Right lobe of liver (tissue), 6 donors: Measurements from ENCODE around the gene APBA3. TPM values are rescaled to one million over a fixed set of nuclear protein-coding genes. Genes with fewer than 3 reads are reported as not detected.

Source experiments
- ATAC-seq, 4 donors: fragments of 200-7000 bp; cut with Tn5 transposase; one replicate each; pipeline ENCODE4 v1.9.1; 2020; ENCODE audit warnings: mild to moderate bottlenecking in 4 of 4, moderate library complexity in 4 of 4
- DNase-seq, 3 donors: peaks; one replicate each; pipeline ENCODE4 v3.0.0-alpha.2; 2020
- H3K27ac ChIP-seq, 3 donors: fragments of 200-600 bp; one replicate each; pipeline ENCODE4 v1.8.0; 2022
- H3K27me3 ChIP-seq, 2 donors: fragments of 200-600 bp; one replicate each; pipeline ENCODE4 v1.8.0; 2022
- H3K36me3 ChIP-seq, 4 donors: fragments of 200-600 bp; sonication (generic) in 1 of 4; one replicate each; pipeline versions ENCODE4 v1.5.1 to v1.8.0; 2017 to 2022; ENCODE audit warnings: control low read depth in 1 of 4
- H3K4me1 ChIP-seq, 4 donors: fragments of 200-600 bp; sonication (generic) in 1 of 4; one replicate each; pipeline versions ENCODE4 v1.5.1 to v1.8.0; 2017 to 2022; ENCODE audit warnings: control low read depth in 1 of 4
- H3K4me3 ChIP-seq, 3 donors: fragments of 200-600 bp; one replicate each; pipeline ENCODE4 v1.8.0; 2022
- H3K9me3 ChIP-seq, 4 donors: fragments of 200-600 bp; sonication (generic) in 1 of 4; one replicate each; pipeline versions ENCODE4 v1.5.1 to v1.8.0; 2017 to 2022; ENCODE audit warnings: control low read depth in 1 of 4
- POLR2A ChIP-seq: fragments of 450-650 bp; IDR thresholded peaks from one replicate; pipeline ENCODE4 v1.6.1; 2017; ENCODE audit warnings: antibody characterized with exemption, mild to moderate bottlenecking
- WGBS: methylation state at CpG from one replicate; pipeline ENCODE4 v1.1.6; 2018; ENCODE audit warnings: low coverage, low lambda C conversion rate; ENCODE audit not compliant: insufficient coverage; ENCODE audit errors: missing lambda C conversion rate; 5-methylcytosine and 5-hydroxymethylcytosine counted together
- intact Hi-C, 2 donors: fragments of 100-400 bp; cut with DNase I; formaldehyde crosslinking; loops; one replicate each; pipeline versions ENCODE4 v1.11.2 to v1.14.1; 2022
- total RNA-seq, 6 experiments: library from RNA; depleted of rRNA in 2 of 6; stranded (reverse); fragments of >200 nt in 2 of 6; fragmentation: NEBNext Ultra II Directional in 3 of 6; extraction: Animal tissue kit (Norgen Biotek cat#: 25700) in 3 of 6; gene quantifications; one replicate each; pipeline versions ENCODE4 v1.1.0 to v1.2.4, GENCODE V29; 2016 to 2023
- TF ChIP-seq, protein P1 (sequence below), 4 donors: fragments of 200-600 bp in 3 of 4; fragments of 450-650 bp in 1 of 4; IDR thresholded peaks; one replicate each; pipeline versions ENCODE4 v1.5.1 to v1.8.0; 2016 to 2022; ENCODE audit warnings: antibody characterized with exemption in 4 of 4, mild to moderate bottlenecking in 2 of 4
- donor health status: DM: no; HTN: yes; CAD: no.
- donor health status: DM: no; HTN: no; CAD: no.
- donor health status: DM: no; HTN: no; CAD: no.
- donor health status: DM: no; HTN: yes; CAD: no.
- donor health status: DM: no; HTN: yes; CAD: no.

The APBA3 gene
- total RNA-seq, 6 experiments from 2014 or later: 10.1 to 24.1 (median 12.6) TPM

DNA sequence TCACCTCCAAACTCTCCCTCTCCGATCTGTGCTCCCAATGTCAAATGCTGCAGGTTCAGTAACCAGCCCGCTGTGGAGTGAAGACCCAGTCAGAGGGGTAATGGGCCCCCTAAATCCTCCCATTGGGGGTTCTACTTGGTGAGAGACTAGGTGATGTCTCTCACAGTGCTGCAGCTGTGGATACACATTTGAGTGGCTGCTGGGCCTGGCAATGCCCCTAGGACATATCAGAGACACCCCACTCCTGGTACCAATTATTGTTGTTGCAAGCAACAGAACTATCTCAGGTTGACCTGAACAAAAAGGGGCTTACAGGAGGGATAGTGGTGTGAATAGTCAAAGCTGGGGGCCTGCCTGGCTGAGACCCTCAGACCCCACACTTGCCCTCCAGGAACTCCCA, 20.1 kb upstream of the APBA3 start:
- H3K9me3 ChIP-seq: peaks cover 0 to 11% (median 0%) of the 10 kb centered on the region in 4 donors
- H3K4me1 ChIP-seq: no peaks in the 10 kb centered on the region
- TF ChIP-seq, protein P1, sequence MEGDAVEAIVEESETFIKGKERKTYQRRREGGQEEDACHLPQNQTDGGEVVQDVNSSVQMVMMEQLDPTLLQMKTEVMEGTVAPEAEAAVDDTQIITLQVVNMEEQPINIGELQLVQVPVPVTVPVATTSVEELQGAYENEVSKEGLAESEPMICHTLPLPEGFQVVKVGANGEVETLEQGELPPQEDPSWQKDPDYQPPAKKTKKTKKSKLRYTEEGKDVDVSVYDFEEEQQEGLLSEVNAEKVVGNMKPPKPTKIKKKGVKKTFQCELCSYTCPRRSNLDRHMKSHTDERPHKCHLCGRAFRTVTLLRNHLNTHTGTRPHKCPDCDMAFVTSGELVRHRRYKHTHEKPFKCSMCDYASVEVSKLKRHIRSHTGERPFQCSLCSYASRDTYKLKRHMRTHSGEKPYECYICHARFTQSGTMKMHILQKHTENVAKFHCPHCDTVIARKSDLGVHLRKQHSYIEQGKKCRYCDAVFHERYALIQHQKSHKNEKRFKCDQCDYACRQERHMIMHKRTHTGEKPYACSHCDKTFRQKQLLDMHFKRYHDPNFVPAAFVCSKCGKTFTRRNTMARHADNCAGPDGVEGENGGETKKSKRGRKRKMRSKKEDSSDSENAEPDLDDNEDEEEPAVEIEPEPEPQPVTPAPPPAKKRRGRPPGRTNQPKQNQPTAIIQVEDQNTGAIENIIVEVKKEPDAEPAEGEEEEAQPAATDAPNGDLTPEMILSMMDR (IDR thresholded peaks at IDR 0.05): no peak
- TF ChIP-seq POLR2A: no peak
- DNase-seq (no peak), ATAC-seq (no peak)
- H3K36me3 ChIP-seq: no peaks in the 10 kb centered on the region
- no peak overlapping the region for H3K27ac ChIP-seq
- H3K4me3 ChIP-seq: no peak overlapping the region
- WGBS: 100% methylated on average over 2 of the region's 2 CpGs
- no peaks in the 10 kb centered on the region for H3K27me3 ChIP-seq
- intact Hi-C loops: loop anchor here in 1 of 2 donors (10.0 kb wide), 1 partner anchor 433 kb away; no protein-coding TSS in a partner anchor

DNA sequence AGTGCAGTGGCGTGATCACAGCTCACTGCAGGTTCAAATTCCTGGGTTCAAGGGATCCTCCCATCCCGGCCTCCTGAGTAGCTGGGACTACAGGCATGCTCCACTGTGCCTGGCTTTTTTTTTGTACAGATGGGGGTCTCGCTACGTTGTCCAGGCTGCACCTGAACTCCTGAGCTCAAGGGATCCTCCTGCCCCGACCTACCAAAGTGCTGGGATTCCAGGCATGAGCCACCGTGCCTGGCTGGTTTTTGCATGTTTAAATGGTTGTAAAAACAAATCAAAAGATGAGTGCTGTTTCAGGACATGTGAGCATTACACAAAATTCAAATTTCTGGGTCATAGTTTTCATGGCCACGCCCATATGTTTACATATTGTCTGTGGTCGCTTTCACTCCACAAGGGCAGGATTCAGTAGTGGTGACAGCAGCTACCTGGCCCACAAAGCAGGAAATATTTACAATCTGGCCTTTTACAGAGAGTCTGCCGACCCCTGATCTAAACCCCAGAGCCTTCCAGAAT, 19.4 kb upstream of the APBA3 start:
- ATAC-seq: no peak
- DNase-seq: no peak
- H3K9me3 ChIP-seq: peaks cover 0 to 11% (median 0%) of the 10 kb centered on the region in 4 donors
- intact Hi-C loops: loop anchor here in 1 of 2 donors (10.0 kb wide), 1 partner anchor 434 kb away; no protein-coding TSS in a partner anchor
- H3K36me3 ChIP-seq: no peaks in the 10 kb centered on the region
- H3K4me1 ChIP-seq: no peaks in the 10 kb centered on the region
- H3K27ac ChIP-seq: no peak overlapping the region
- no peaks in the 10 kb centered on the region for H3K27me3 ChIP-seq
- WGBS: 84% methylated on average over 8 of the region's 9 CpGs
- TF ChIP-seq, protein P1 (IDR thresholded peaks at IDR 0.05): no peak
- no peak for TF ChIP-seq POLR2A
- H3K4me3 ChIP-seq: no peak overlapping the region

DNA sequence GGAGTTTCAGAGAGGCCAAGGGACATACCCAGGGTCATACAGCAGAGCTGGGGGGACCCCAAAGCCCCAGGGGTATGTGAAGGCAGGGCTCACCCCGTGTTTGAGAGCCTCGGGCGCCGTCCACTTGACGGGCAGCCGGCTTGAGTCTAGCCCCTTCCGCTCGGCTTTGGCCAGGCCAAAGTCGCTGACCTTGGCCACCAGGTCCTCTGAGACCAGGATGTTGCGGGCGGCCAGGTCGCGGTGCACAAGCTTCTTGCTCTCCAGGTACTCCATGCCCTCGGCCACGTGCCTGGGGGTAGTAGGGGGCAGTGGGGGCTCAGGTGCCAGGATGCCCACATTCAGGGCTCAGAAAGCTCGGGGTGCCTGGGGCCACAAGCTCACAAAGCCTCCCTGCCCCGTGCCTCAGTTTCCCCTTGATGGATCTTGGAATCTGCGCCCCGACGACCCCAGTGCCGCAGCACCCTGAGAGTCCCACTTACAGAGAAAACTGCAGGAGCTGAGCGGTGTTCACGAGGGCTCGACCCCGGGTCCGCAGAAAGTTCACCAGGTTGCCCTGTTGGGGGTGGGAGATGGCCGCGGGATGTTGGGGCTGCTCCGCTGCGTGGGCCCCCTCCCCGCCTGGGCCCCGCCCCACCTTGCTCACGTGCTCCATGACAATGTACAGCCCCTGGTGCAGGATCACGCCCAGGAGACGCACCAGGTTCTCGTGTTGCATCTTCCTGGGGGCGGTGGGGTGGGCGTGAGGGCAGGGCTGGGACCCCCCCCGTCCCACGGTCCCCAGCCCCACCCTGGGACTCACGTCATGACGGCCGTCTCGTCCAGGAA, 17.6 kb upstream of the APBA3 start:
- intact Hi-C loops: no loop called here
- ATAC-seq (no peak), DNase-seq (no peak)
- H3K9me3 ChIP-seq: peaks cover 0 to 11% (median 0%) of the 10 kb centered on the region in 4 donors
- TF ChIP-seq, protein P1 (IDR thresholded peaks at IDR 0.05): no peak
- TF ChIP-seq POLR2A: no peak
- no peaks in the 10 kb centered on the region for H3K36me3 ChIP-seq
- H3K4me1 ChIP-seq: no peaks in the 10 kb centered on the region
- no peaks in the 10 kb centered on the region for H3K27me3 ChIP-seq
- WGBS: 41% methylated on average over 8 of the region's 44 CpGs
- H3K4me3 ChIP-seq: no peak overlapping the region
- H3K27ac ChIP-seq: no peak overlapping the region

DNA sequence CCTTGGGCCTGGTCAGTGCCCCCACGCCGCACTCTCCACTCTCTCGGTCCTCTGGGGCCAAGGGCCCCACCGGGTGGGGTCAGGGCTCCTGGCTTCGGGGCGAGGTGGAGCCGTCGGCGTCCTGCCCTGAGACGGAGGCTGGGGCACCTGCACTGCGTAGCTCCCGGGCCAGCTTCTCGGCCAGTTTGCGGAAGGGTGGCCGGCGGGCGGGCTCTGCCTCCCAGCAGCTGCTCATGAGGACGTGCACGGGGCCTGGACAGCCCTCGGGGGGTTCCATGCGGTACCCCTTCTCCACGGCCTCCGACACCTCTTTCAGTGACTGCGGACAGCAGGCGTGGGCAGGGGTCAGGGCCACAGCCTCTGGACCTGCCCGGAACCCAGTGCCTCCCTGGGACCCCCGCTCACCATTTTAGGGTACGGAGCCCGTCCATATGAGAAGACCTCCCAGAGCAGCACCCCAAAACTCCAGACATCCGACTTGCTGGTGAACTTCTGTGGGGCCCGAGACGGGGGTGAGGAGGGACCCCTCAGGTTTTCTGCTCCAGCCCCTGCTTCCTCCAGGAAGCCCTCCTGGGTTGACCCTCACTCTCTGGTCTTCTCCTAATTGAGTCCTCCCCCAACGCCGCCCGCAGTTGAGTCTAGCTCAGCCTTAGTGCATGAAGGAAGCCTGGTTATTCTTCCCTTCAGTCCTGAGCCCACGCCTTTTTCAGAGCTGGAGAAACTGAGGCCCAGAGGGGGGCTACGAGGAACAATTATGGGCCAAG, 16.8 kb upstream of the APBA3 start:
- Histone ChIP-seq H3K4me3 (no peak overlapping the region), H3K27ac (no peak overlapping the region), H3K27me3 (no peaks in the 10 kb centered on the region), H3K36me3 (no peaks in the 10 kb centered on the region), H3K9me3 (peaks cover 0 to 11% (median 0%) of the 10 kb centered on the region in 4 donors), H3K4me1 (no peaks in the 10 kb centered on the region)
- DNase-seq: no peak
- intact Hi-C loops: no loop called here
- TF ChIP-seq, protein P1 (IDR thresholded peaks at IDR 0.05): no peak
- TF ChIP-seq POLR2A: no peak
- no peak for ATAC-seq
- 83% methylated on average over 4 of the region's 37 CpGs for WGBS
